Common myeloid progenitor, CD34-positive (primary cell): Measurements from ENCODE around the gene HMGB4.
A peak's percentile ranks its signal among the peaks of the same experiment; 100 is the strongest.

Experiments
- CTCF ChIA-PET: fragments of 350-600 bp; sonication (Branson Sonifier 250); formaldehyde crosslinking; loops from one replicate; lab custom pipeline; 2021; ENCODE audit warnings: antibody characterized with exemption; lab: Charles Lee
- POLR2A ChIA-PET: fragments of 350-600 bp; sonication (Branson Sonifier 250); formaldehyde crosslinking; loops from one replicate; lab custom pipeline; 2021; ENCODE audit warnings: antibody characterized with exemption; lab: Charles Lee
- DNase-seq, 3 donors: peaks; one replicate each; pipeline versions ENCODE4 v3.0.0 to v3.0.0-alpha.2; 2013
- H3K27ac ChIP-seq, 2 experiments: 1 replicate in 1 of 2; 2 replicates in 1 of 2; pipeline ENCODE4 v1.7.0; 2013; ENCODE audit warnings: inconsistent platforms in 2 of 2, low read length in 2 of 2, mild to moderate bottlenecking in 2 of 2, low read depth in 1 of 2, moderate library complexity in 1 of 2; ENCODE audit not compliant: severe bottlenecking in 2 of 2, insufficient read depth in 1 of 2, poor library complexity in 1 of 2
- H3K27me3 ChIP-seq, 5 experiments: replicated peaks in 2 of 5; 1 replicate in 3 of 5; 2 replicates in 2 of 5; pipeline versions ENCODE4 v1.6.1 to v1.7.0; 2013; ENCODE audit warnings: low read length in 4 of 5, mild to moderate bottlenecking in 2 of 5, moderate library complexity in 2 of 5, inconsistent platforms in 1 of 5; ENCODE audit not compliant: insufficient read depth in 5 of 5, control insufficient read depth in 4 of 5
- H3K36me3 ChIP-seq, 4 experiments: 1 replicate in 2 of 4; 2 replicates in 2 of 4; pipeline versions ENCODE4 v1.6.1 to v1.7.0; 2013; ENCODE audit warnings: low read length in 3 of 4, control low read depth in 1 of 4, mild to moderate bottlenecking in 1 of 4; ENCODE audit not compliant: control insufficient read depth in 4 of 4, insufficient read depth in 4 of 4
- H3K4me1 ChIP-seq, 4 experiments: 1 replicate in 3 of 4; 2 replicates in 1 of 4; pipeline versions ENCODE4 v1.6.1 to v1.7.1; 2013; ENCODE audit warnings: low read length in 3 of 4, mild to moderate bottlenecking in 3 of 4, control low read depth in 1 of 4, inconsistent platforms in 1 of 4, moderate library complexity in 1 of 4; ENCODE audit not compliant: control insufficient read depth in 4 of 4, insufficient read depth in 4 of 4; ENCODE audit errors: control extremely low read depth in 1 of 4
- H3K4me3 ChIP-seq, 7 experiments: 1 replicate in 4 of 7; 2 replicates in 3 of 7; pipeline versions ENCODE4 v1.5.1 to v1.7.0; 2013; ENCODE audit warnings: mild to moderate bottlenecking in 7 of 7, low read length in 6 of 7, moderate library complexity in 6 of 7, inconsistent platforms in 2 of 7, low read depth in 2 of 7, control low read depth in 1 of 7; ENCODE audit not compliant: insufficient read depth in 4 of 7, control insufficient read depth in 1 of 7; ENCODE audit errors: extremely low read depth in 1 of 7
- H3K9me3 ChIP-seq, 5 experiments: 1 replicate in 4 of 5; 2 replicates in 1 of 5; pipeline versions ENCODE4 v1.6.1 to v1.7.1; 2013; ENCODE audit warnings: low read length in 4 of 5, mild to moderate bottlenecking in 2 of 5, inconsistent platforms in 1 of 5, low read depth in 1 of 5, moderate library complexity in 1 of 5; ENCODE audit not compliant: control insufficient read depth in 4 of 5, insufficient read depth in 2 of 5; ENCODE audit errors: control extremely low read depth in 1 of 5
- WGBS: methylation state at CpG from one replicate; pipeline ENCODE4 v1.1.5; 2013; ENCODE audit not compliant: insufficient coverage; 5-methylcytosine and 5-hydroxymethylcytosine counted together

The HMGB4 gene

GRCh38 chr1:33902486-33903209 is 38.8 kb downstream of the HMGB4 start:
- ChIA-PET POLR2A (interaction anchor here (0.6 kb wide), 1 partner anchor 27 kb away, joined by 3 read pairs; no protein-coding TSS in a partner anchor), CTCF (no interaction called here)
- Histone ChIP-seq H3K36me3 (no peaks in the 10 kb centered on the region), H3K27me3 (peaks cover 0 to 16% (median 2%) of the 10 kb centered on the region in 5 experiments), H3K4me1 (no peaks in the 10 kb centered on the region), H3K4me3 (no peak overlapping the region), H3K27ac (no peak overlapping the region), H3K9me3 (no peaks in the 10 kb centered on the region)
- 45% methylated on average over 4 of the region's 6 CpGs for WGBS
- peak; percentile 25 to 59 (median 38) for DNase-seq

GRCh38 chr1:33903210-33903589 is 39.3 kb downstream of the HMGB4 start:
- Histone ChIP-seq H3K4me3 (no peak overlapping the region), H3K9me3 (no peaks in the 10 kb centered on the region), H3K27ac (no peak overlapping the region), H3K36me3 (no peaks in the 10 kb centered on the region), H3K4me1 (no peaks in the 10 kb centered on the region), H3K27me3 (peaks cover 0 to 16% (median 2%) of the 10 kb centered on the region in 5 experiments)
- CTCF ChIA-PET, result no interaction called here
- WGBS, result 0% methylated on average over 1 of the region's 2 CpGs
- no peak for DNase-seq
- POLR2A ChIA-PET, result interaction anchor here (0.6 kb wide), 1 partner anchor 27 kb away, joined by 3 read pairs; no protein-coding TSS in a partner anchor

- ChIA-PET POLR2A (no interaction called here), CTCF (no interaction called here)
- no peaks in the 10 kb centered on the region for H3K4me1 ChIP-seq
- H3K36me3 ChIP-seq, result no peaks in the 10 kb centered on the region
- peaks cover 0 to 18% (median 2%) of the 10 kb centered on the region in 5 experiments for H3K27me3 ChIP-seq
- no peak for DNase-seq
- WGBS, result 89% methylated on average over 3 of the region's 3 CpGs
- no peak overlapping the region for H3K4me3 ChIP-seq
- H3K27ac ChIP-seq, result no peak overlapping the region
- H3K9me3 ChIP-seq, result no peaks in the 10 kb centered on the region
Observed at GRCh38 chr1:33905241-33905640, 41.4 kb downstream of the HMGB4 start.

- no peaks in the 10 kb centered on the region for H3K36me3 ChIP-seq
- H3K9me3 ChIP-seq, result no peaks in the 10 kb centered on the region
- peaks cover 0 to 23% (median 2%) of the 10 kb centered on the region in 5 experiments for H3K27me3 ChIP-seq
- 92% methylated on average over 1 of the region's 1 CpG for WGBS
- DNase-seq, result no peak
- H3K27ac ChIP-seq, result no peak overlapping the region
- CTCF ChIA-PET, result no interaction called here
- no peak overlapping the region for H3K4me3 ChIP-seq
- POLR2A ChIA-PET, result no interaction called here
- no peaks in the 10 kb centered on the region for H3K4me1 ChIP-seq
Observed at GRCh38 chr1:33906156-33906555, 42.3 kb downstream of the HMGB4 start.

- Histone ChIP-seq H3K27me3 (peaks cover 0 to 18% (median under 1%) of the 10 kb centered on the region in 5 experiments), H3K9me3 (no peaks in the 10 kb centered on the region), H3K27ac (no peak overlapping the region), H3K4me3 (no peak overlapping the region), H3K4me1 (no peaks in the 10 kb centered on the region), H3K36me3 (no peaks in the 10 kb centered on the region)
- ChIA-PET POLR2A (no interaction called here), CTCF (no interaction called here)
- 80% methylated on average over 11 of the region's 11 CpGs for WGBS
- DNase-seq, result peak in 2 of 3 donors; percentile 4 to 5
Observed at GRCh38 chr1:33908324-33908956, 44.6 kb downstream of the HMGB4 start.
